ENCODE results near the gene FIG4. TPM values are rescaled to one million over a fixed set of nuclear protein-coding genes. Genes with fewer than 3 reads are reported as not detected.

Gene FIG4
- total RNA-seq, 1 experiment from 2014 or later = 7.3 TPM

GRCh38 chr6:109686566-109687265 is 4.4 kb upstream of the FIG4 start:
- Histone ChIP-seq H3K27me3 (replicated peaks; ENCODE audit: control insufficient read depth, insufficient read depth, low read length) (no peaks in the 10 kb centered on the region), H3K9me3 (no peaks in the 10 kb centered on the region), H3K36me3 (ENCODE audit: control insufficient read depth, insufficient read depth, low read length) (no peaks in the 10 kb centered on the region), H3K4me3 (ENCODE audit: low read depth, low read length) (no peak overlapping the region), H3K4me1 (0 out of 2 replicates have a peak, but pooled peaks cover 1% of the 10 kb centered on the region)
- H3K36me3 Mint-ChIP-seq (ENCODE audit: insufficient read depth, unreplicated experiment) = no peaks in the 10 kb centered on the region
- CTCF ChIA-PET = no interaction called here
- BruUV-seq (replicated peaks) = no TSS peak
- POLR2A ChIA-PET = no interaction called here
- H3K9me3 Mint-ChIP-seq (ENCODE audit: unreplicated experiment) = peaks cover 5% of the 10 kb centered on the region
- no peaks in the 10 kb centered on the region for H3K27me3 Mint-ChIP-seq (ENCODE audit: insufficient read depth, unreplicated experiment)
- DNase-seq = no peak
- no peak overlapping the region for H3K27ac Mint-ChIP-seq (ENCODE audit: unreplicated experiment)
- TF ChIP-seq CTCF (IDR thresholded peaks at IDR 0.05; ENCODE audit: insufficient read depth in 1 of 2, low read depth in 1 of 2, low read length in 1 of 2, severe bottlenecking in 1 of 2, unreplicated experiment in 1 of 2) = no peak
- no peak overlapping the region for H3K4me3 Mint-ChIP-seq (ENCODE audit: unreplicated experiment)
- intact Hi-C loops (cut with micrococcal nuclease; ENCODE audit: unreplicated experiment) = no loop called here
- H3K4me1 Mint-ChIP-seq (ENCODE audit: low read depth, unreplicated experiment) = no peaks in the 10 kb centered on the region

GRCh38 chr6:109687271-109687761 is 3.8 kb upstream of the FIG4 start:
- no peaks in the 10 kb centered on the region for H3K36me3 Mint-ChIP-seq (ENCODE audit: insufficient read depth, unreplicated experiment)
- no peak for DNase-seq
- no TSS peak for BruUV-seq (replicated peaks)

GRCh38 chr6:109690373-109690736 is 741 bp upstream of the FIG4 start:
- Histone ChIP-seq H3K27me3 (replicated peaks; ENCODE audit: control insufficient read depth, insufficient read depth, low read length) (no peaks in the 10 kb centered on the region), H3K4me1 (0 out of 2 replicates have a peak, but pooled peaks cover 7% of the 10 kb centered on the region), H3K9me3 (no peaks in the 10 kb centered on the region), H3K4me3 (ENCODE audit: low read depth, low read length) (peak overlapping the region; percentile 77), H3K36me3 (ENCODE audit: control insufficient read depth, insufficient read depth, low read length) (no peaks in the 10 kb centered on the region)
- Mint-ChIP-seq H3K27ac (ENCODE audit: unreplicated experiment) (peak overlapping the region; percentile 84), H3K4me1 (ENCODE audit: low read depth, unreplicated experiment) (no peaks in the 10 kb centered on the region), H3K9me3 (ENCODE audit: unreplicated experiment) (no peaks in the 10 kb centered on the region), H3K36me3 (ENCODE audit: insufficient read depth, unreplicated experiment) (no peaks in the 10 kb centered on the region), H3K4me3 (ENCODE audit: unreplicated experiment) (peak overlapping the region; percentile 83), H3K27me3 (ENCODE audit: insufficient read depth, unreplicated experiment) (no peaks in the 10 kb centered on the region)
- no TSS peak for BruUV-seq (replicated peaks)
- no peak for TF ChIP-seq CTCF (IDR thresholded peaks at IDR 0.05; ENCODE audit: insufficient read depth in 1 of 2, low read depth in 1 of 2, low read length in 1 of 2, severe bottlenecking in 1 of 2, unreplicated experiment in 1 of 2)
- POLR2A ChIA-PET = no interaction called here
- DNase-seq = peak; percentile 61 to 80
- intact Hi-C loops (cut with micrococcal nuclease; ENCODE audit: unreplicated experiment) = loop anchor here (1.0 to 5.0 kb wide), 3 partner anchors 19 to 250 kb away; partner anchors contain the start of genes PPIL6 and SMPD2
- CTCF ChIA-PET = interaction anchor here (0.9 kb wide), 1 partner anchor 349 kb away, joined by 3 read pairs; no protein-coding TSS in a partner anchor

More at GRCh38 chr6:109687271-109687761, 3.8 kb upstream of the FIG4 start:
- intact Hi-C loops (cut with micrococcal nuclease; ENCODE audit: unreplicated experiment) = no loop called here
- H3K27ac Mint-ChIP-seq (ENCODE audit: unreplicated experiment) = no peak overlapping the region
- Histone ChIP-seq H3K4me1 (0 out of 2 replicates have a peak, but pooled peaks cover 7% of the 10 kb centered on the region), H3K9me3 (no peaks in the 10 kb centered on the region), H3K4me3 (ENCODE audit: low read depth, low read length) (no peak overlapping the region), H3K27me3 (replicated peaks; ENCODE audit: control insufficient read depth, insufficient read depth, low read length) (no peaks in the 10 kb centered on the region), H3K36me3 (ENCODE audit: control insufficient read depth, insufficient read depth, low read length) (no peaks in the 10 kb centered on the region)
- H3K4me3 Mint-ChIP-seq (ENCODE audit: unreplicated experiment) = no peak overlapping the region
- TF ChIP-seq CTCF (IDR thresholded peaks at IDR 0.05; ENCODE audit: insufficient read depth in 1 of 2, low read depth in 1 of 2, low read length in 1 of 2, severe bottlenecking in 1 of 2, unreplicated experiment in 1 of 2) = no peak
- no peaks in the 10 kb centered on the region for H3K9me3 Mint-ChIP-seq (ENCODE audit: unreplicated experiment)
- no peaks in the 10 kb centered on the region for H3K27me3 Mint-ChIP-seq (ENCODE audit: insufficient read depth, unreplicated experiment)
- ChIA-PET CTCF (no interaction called here), POLR2A (no interaction called here)
- no peaks in the 10 kb centered on the region for H3K4me1 Mint-ChIP-seq (ENCODE audit: low read depth, unreplicated experiment)

Data from Caco-2 (cell line).